ENCODE measurements around the gene PLCB1. TPM values are rescaled to one million over a fixed set of nuclear protein-coding genes. Genes with fewer than 3 reads are reported as not detected.
"Not testable (repeated sequence)": the region's sequence is repeated elsewhere in the genome, so short reads cannot be mapped to it uniquely, and the experiment has no call there.

The PLCB1 gene
- polyA plus RNA-seq, 5 donors, result 11.8 to 27.1 (median 19.5) TPM

- no peak for DNase-seq
Measured at GRCh38 chr20:8364734-8365078, 232.6 kb downstream of the PLCB1 start.

- no peak for DNase-seq
Measured at GRCh38 chr20:8365634-8366033, 233.6 kb downstream of the PLCB1 start.

- no peak for DNase-seq
Measured at GRCh38 chr20:8366303-8366923, 234.3 kb downstream of the PLCB1 start.

- no peak for DNase-seq
Measured at GRCh38 chr20:8367689-8368088, 235.6 kb downstream of the PLCB1 start.

GRCh38 chr20:8368670-8369069, 236.6 kb downstream of the PLCB1 start:
- DNase-seq, result no peak

GRCh38 chr20:8369311-8369710, 237.2 kb downstream of the PLCB1 start:
- DNase-seq, result no peak

GRCh38 chr20:8370774-8371173, 238.7 kb downstream of the PLCB1 start:
- DNase-seq, result no peak

GRCh38 chr20:8372824-8373380, 240.8 kb downstream of the PLCB1 start:
- DNase-seq, result no peak

GRCh38 chr20:8373579-8373978, 241.5 kb downstream of the PLCB1 start:
- DNase-seq, result no peak

- DNase-seq, result no peak
Measured at GRCh38 chr20:8375898-8376297, 243.8 kb downstream of the PLCB1 start.

- DNase-seq, result no peak
Measured at GRCh38 chr20:8376940-8377339, 244.9 kb downstream of the PLCB1 start.

- not testable (repeated sequence) for DNase-seq
Measured at GRCh38 chr20:8379125-8379524, 247.1 kb downstream of the PLCB1 start.

GRCh38 chr20:8385247-8385646, 253.2 kb downstream of the PLCB1 start:
- peak in 1 of 2 donors; percentile 34 for DNase-seq

GRCh38 chr20:8386991-8387390, 254.9 kb downstream of the PLCB1 start:
- DNase-seq, result no peak

- DNase-seq, result no peak
Measured at GRCh38 chr20:8388141-8388540, 256.1 kb downstream of the PLCB1 start.

- no peak for DNase-seq
Measured at GRCh38 chr20:8388707-8389106, 256.6 kb downstream of the PLCB1 start.

GRCh38 chr20:8389381-8390036, 257.4 kb downstream of the PLCB1 start:
- peak; percentile 39 to 41 for DNase-seq

- no peak for DNase-seq
Measured at GRCh38 chr20:8390037-8390433, 258.0 kb downstream of the PLCB1 start.

- no peak for DNase-seq
Measured at GRCh38 chr20:8390500-8390899, 258.4 kb downstream of the PLCB1 start.

- DNase-seq, result no peak
Measured at GRCh38 chr20:8393381-8393780, 261.3 kb downstream of the PLCB1 start.

- no peak for DNase-seq
Measured at GRCh38 chr20:8394308-8394945, 262.4 kb downstream of the PLCB1 start.

- no peak for DNase-seq
Measured at GRCh38 chr20:8395956-8396355, 263.9 kb downstream of the PLCB1 start.

All from right lung (tissue), 5 donors.